AG04450 (cell line): ENCODE results near the gene SULF2. TPM values are rescaled to one million over a fixed set of nuclear protein-coding genes. Genes with fewer than 3 reads are reported as not detected.

Experiments used
- CTCF ChIA-PET: fragments of 300-600, 350-600 bp; formaldehyde crosslinking; extraction: SDS; loops from one replicate; lab custom pipeline; 2022; ENCODE audit warnings: antibody characterized with exemption, inconsistent platforms; lab: Charles Lee
- POLR2A ChIA-PET: fragments of 350-600 bp; formaldehyde crosslinking; extraction: SDS; loops from one replicate; lab custom pipeline; 2021; ENCODE audit warnings: antibody characterized with exemption, inconsistent platforms; lab: Yijun Ruan, JAX
- DNase-seq: peaks from one replicate; pipeline ENCODE4 v3.0.0-alpha.2; 2011; ENCODE audit warnings: low read depth, low spot score
- H3K27ac ChIP-seq: one replicate; pipeline ENCODE4 v1.5.1; 2012; ENCODE audit warnings: low read depth, low read length, control low read depth
- H3K27me3 ChIP-seq: one replicate; pipeline ENCODE4 v1.6.0; 2012; ENCODE audit warnings: low read length; ENCODE audit not compliant: control insufficient read depth, insufficient read depth
- H3K4me3 ChIP-seq: 2 replicates; pipeline ENCODE4 v1.5.1; 2011; ENCODE audit warnings: mild to moderate bottlenecking, low read depth, low read length, control low read depth
- H3K9me3 ChIP-seq: 2 replicates; pipeline ENCODE4 v1.5.1; 2012; ENCODE audit warnings: low read length; ENCODE audit not compliant: control insufficient read depth, insufficient read depth
- polyA plus RNA-seq: library from polyadenylated mRNA; depleted of rRNA; stranded (reverse); fragments of >200 nt; gene quantifications from 2 replicates; pipeline ENCODE4 v1.2.3, GENCODE V29; 2011
- TF ChIP-seq, protein P1 (sequence below): IDR thresholded peaks from 2 replicates; pipeline ENCODE4 v1.5.1; 2011; ENCODE audit warnings: low read depth, low read length, control low read depth, inconsistent platforms

Gene SULF2
- polyA plus RNA-seq, 1 experiment: 0.73 TPM

DNA sequence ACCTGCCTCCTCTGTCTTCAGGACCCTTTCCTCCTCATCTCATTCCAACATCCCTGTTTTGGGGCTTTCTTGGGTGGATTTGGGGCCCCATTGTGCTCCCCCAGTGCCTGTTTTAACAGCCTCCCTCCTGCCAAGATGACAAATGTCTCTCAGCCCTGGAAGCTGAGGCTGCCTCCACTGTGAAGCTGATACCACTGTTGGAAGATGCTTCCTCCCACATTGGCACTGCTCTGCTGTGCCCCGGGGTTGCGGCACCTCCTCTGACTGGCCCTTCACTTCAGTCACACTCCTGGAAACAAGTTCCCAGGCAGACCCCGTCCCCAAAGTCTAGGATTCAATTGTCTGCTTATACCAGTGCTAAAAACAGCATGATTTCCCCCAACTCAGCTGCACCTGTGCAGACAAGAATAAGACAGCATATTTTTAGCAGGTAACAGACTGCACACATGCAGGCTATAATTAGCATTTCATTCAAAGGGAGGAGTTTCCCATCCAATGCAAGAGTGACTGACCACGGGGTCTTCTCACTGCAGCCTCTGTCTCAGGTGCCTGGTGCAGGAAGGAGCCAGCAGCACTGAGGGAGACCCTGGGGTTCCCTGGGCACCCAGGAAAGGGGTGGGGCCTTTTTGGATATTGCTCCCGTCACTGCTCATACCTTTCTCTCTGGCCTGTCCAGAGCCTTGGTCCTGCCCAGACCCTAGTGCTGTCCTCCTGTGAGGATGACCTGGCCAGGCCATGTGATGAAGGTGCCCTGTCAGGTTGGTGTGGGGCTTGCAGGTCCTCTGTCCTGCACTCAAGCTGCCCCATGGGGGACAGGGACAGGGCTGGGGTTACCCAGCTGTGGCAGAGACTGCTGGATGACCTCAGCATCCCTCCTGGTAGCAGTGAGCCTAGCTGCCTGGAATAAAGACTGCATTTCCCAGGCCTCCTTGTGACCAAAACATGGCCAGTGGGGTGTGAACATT, 31.5 kb upstream of the SULF2 start:
- no peak for DNase-seq
- ChIA-PET CTCF (no interaction called here), POLR2A (no interaction called here)
- H3K27ac ChIP-seq: no peak overlapping the region
- no peaks in the 10 kb centered on the region for H3K9me3 ChIP-seq
- TF ChIP-seq, protein P1, sequence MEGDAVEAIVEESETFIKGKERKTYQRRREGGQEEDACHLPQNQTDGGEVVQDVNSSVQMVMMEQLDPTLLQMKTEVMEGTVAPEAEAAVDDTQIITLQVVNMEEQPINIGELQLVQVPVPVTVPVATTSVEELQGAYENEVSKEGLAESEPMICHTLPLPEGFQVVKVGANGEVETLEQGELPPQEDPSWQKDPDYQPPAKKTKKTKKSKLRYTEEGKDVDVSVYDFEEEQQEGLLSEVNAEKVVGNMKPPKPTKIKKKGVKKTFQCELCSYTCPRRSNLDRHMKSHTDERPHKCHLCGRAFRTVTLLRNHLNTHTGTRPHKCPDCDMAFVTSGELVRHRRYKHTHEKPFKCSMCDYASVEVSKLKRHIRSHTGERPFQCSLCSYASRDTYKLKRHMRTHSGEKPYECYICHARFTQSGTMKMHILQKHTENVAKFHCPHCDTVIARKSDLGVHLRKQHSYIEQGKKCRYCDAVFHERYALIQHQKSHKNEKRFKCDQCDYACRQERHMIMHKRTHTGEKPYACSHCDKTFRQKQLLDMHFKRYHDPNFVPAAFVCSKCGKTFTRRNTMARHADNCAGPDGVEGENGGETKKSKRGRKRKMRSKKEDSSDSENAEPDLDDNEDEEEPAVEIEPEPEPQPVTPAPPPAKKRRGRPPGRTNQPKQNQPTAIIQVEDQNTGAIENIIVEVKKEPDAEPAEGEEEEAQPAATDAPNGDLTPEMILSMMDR: no peak
- no peak overlapping the region for H3K4me3 ChIP-seq
- H3K27me3 ChIP-seq: peaks cover 13% of the 10 kb centered on the region

DNA sequence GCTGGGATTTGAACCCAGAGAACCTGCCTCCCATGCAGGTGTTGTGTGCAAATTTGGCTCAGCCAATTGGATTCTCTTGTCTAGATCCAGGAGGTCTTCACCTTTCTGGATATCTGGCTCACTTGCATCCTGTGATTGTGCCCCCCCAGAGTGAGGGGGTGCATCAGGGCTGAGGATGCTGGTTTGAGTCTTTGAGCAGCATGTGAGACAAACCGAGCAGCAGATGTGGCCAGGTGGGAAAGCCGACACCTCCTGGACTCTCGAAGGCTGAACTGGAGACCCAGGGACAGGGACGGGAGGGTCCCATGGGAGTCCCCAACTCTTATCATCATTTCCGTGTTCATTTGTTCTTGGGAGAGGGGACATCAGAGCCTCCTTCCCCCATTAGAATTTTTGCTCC, 30.6 kb upstream of the SULF2 start:
- CTCF ChIA-PET: no interaction called here
- POLR2A ChIA-PET: no interaction called here
- no peaks in the 10 kb centered on the region for H3K9me3 ChIP-seq
- TF ChIP-seq, protein P1: no peak
- H3K27ac ChIP-seq: no peak overlapping the region
- H3K4me3 ChIP-seq: no peak overlapping the region
- no peak for DNase-seq
- peaks cover 13% of the 10 kb centered on the region for H3K27me3 ChIP-seq

DNA sequence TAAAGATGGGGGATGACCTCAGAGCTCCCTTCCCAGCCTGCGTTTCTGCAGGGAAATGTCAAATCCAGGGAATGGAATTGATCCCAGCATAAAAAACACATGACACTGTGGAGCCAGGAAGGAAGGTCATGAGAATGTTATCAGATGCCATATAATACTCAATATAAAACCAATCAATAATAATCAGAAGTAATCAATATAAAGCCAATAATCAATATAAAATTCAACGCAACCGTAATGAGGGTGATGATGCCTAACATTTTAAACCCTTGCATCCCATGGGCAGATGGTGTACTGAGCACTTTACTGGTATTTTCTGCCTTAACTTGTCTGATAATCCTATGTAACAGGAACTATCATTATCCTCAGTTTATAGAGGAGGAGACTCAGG, 30.1 kb upstream of the SULF2 start:
- no peak overlapping the region for H3K4me3 ChIP-seq
- TF ChIP-seq, protein P1: no peak
- ChIA-PET POLR2A (no interaction called here), CTCF (interaction anchor here (0.6 kb wide), 1 partner anchor 617 kb away, joined by 3 read pairs; no protein-coding TSS in a partner anchor)
- H3K27me3 ChIP-seq: peaks cover 13% of the 10 kb centered on the region
- no peaks in the 10 kb centered on the region for H3K9me3 ChIP-seq
- DNase-seq: no peak
- no peak overlapping the region for H3K27ac ChIP-seq

DNA sequence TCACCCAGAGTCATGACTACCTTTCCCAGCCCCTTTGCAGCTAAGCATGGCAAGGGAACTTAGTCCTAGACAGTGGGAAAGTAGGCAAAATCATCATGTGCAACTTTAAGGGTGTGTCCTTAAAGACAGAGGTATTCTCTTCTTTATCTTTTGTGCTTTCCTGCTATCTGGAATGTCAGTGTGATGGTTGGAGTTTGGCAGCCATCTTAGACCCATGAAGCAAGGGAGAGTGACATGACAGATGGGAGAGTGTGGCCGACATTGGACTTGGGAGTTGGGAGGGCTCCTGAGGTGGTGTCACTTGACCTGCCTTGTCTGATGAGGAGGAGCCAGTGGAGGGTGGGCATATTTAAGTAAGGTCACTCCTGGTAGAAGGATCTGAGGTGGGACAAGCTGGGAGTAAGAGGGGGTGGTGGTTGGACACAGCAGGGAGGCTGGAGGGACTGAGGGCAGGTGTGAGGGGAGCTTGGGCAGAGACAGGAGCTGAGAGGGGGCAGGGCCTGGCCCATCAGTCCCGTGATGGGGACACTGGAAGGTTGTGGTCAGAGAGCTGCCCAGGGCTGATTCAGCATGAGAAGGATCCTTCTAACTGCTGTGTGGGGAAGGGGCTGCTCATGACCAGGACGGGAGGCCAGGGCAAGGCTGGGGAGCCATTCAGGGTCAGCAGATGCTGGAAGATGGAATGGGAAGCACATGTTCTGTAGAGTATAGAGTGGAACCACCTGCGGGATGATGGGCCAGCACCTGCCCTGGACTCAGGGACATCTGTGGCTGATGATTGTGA, 29.5 kb upstream of the SULF2 start:
- TF ChIP-seq, protein P1: no peak
- H3K9me3 ChIP-seq: no peaks in the 10 kb centered on the region
- H3K4me3 ChIP-seq: no peak overlapping the region
- no peak for DNase-seq
- no peak overlapping the region for H3K27ac ChIP-seq
- CTCF ChIA-PET: interaction anchor here (0.6 kb wide), 1 partner anchor 618 kb away, joined by 3 read pairs; no protein-coding TSS in a partner anchor
- POLR2A ChIA-PET: no interaction called here
- H3K27me3 ChIP-seq: peaks cover 13% of the 10 kb centered on the region
